HepG2 (cell line): Measurements from ENCODE around the gene SIK3.

Experiments used
- CENPX ChIP-seq: sonication (generic); formaldehyde crosslinking; IDR thresholded peaks from 2 replicates; pipeline ENCODE4 v1.9.0; 2021; ENCODE audit warnings: mild to moderate bottlenecking, missing genetic modification reagents, moderate library complexity
- CREBL2 ChIP-seq: sonication (generic); formaldehyde crosslinking; IDR thresholded peaks from 2 replicates; pipeline ENCODE4 v1.8.1; 2023; ENCODE audit warnings: missing genetic modification reagents, mild to moderate bottlenecking, borderline replicate concordance
- CTCF ChIP-seq: sonication (generic); formaldehyde crosslinking; IDR thresholded peaks from 2 replicates; pipeline ENCODE4 v1.5.0; 2020; ENCODE audit warnings: mild to moderate bottlenecking, missing genetic modification reagents, moderate library complexity
- E2F1 ChIP-seq: sonication (generic); formaldehyde crosslinking; IDR thresholded peaks from 2 replicates; pipeline ENCODE4 v1.5.0; 2020; ENCODE audit warnings: missing genetic modification reagents
- KLF13 ChIP-seq: sonication (generic); formaldehyde crosslinking; IDR thresholded peaks from 2 replicates; pipeline ENCODE4 v1.4.0; 2020; ENCODE audit warnings: mild to moderate bottlenecking, missing genetic modification reagents
- PHF20 ChIP-seq: sonication (generic); formaldehyde crosslinking; IDR thresholded peaks from 2 replicates; pipeline ENCODE4 v1.5.0; 2020; ENCODE audit warnings: mild to moderate bottlenecking, missing genetic modification reagents
- POLR2A ChIP-seq, 2 experiments: IDR thresholded peaks; 2 replicates each; pipeline ENCODE4 v1.6.1; 2011; ENCODE audit warnings: low read depth in 2 of 2, low read length in 2 of 2, mild to moderate bottlenecking in 1 of 2, moderate library complexity in 1 of 2; ENCODE audit not compliant: insufficient read depth in 1 of 2
- POLR2AphosphoS5 ChIP-seq: IDR thresholded peaks from 2 replicates; pipeline ENCODE4 v1.6.1; 2012; ENCODE audit warnings: low read depth, low read length
- POLR2G ChIP-seq: fragments of 200-400 bp; formaldehyde crosslinking; IDR thresholded peaks from 2 replicates; pipeline ENCODE4 v1.6.1; 2018; ENCODE audit warnings: mild to moderate bottlenecking, low read depth, low read length, moderate library complexity
- ZFX ChIP-seq: sonication (generic); formaldehyde crosslinking; IDR thresholded peaks from 2 replicates; pipeline ENCODE4 v1.4.0; 2020; ENCODE audit warnings: mild to moderate bottlenecking, low read depth, missing genetic modification reagents, moderate library complexity
- ZNF337 ChIP-seq: sonication (generic); formaldehyde crosslinking; IDR thresholded peaks from 2 replicates; pipeline ENCODE4 v1.5.1; 2020; ENCODE audit warnings: missing genetic modification reagents, low read depth, mild to moderate bottlenecking, borderline replicate concordance
- ZNF367 ChIP-seq: sonication (generic); formaldehyde crosslinking; IDR thresholded peaks from 2 replicates; pipeline ENCODE4 v1.4.0; 2020; ENCODE audit warnings: missing genetic modification reagents, borderline replicate concordance

- TF ChIP-seq CENPX (CRISPR knock-in tag), result no peak
- TF ChIP-seq CTCF (CRISPR knock-in tag), result no peak
- no peak for TF ChIP-seq PHF20 (CRISPR knock-in tag)
- TF ChIP-seq CREBL2 (CRISPR knock-in tag), result no peak
- no peak for TF ChIP-seq ZFX
- TF ChIP-seq KLF13 (CRISPR knock-in tag), result no peak
- TF ChIP-seq POLR2G, result no peak
- no peak for TF ChIP-seq ZNF367 (CRISPR knock-in tag)
- no peak for TF ChIP-seq E2F1 (CRISPR knock-in tag)
- TF ChIP-seq ZNF337 (CRISPR knock-in tag), result no peak
- no peak for TF ChIP-seq POLR2AphosphoS5
- no peak for TF ChIP-seq POLR2A (IDR thresholded peaks at IDR 0.05; ENCODE audit: insufficient read depth in 1 of 2, low read depth in 2 of 2, low read length in 2 of 2)
Observed at GRCh38 chr11:116875194-116875593, 223.0 kb downstream of the SIK3 start.
